Endothelial cell of umbilical vein (primary cell): ENCODE measurements around the gene MAP7D3. TPM values are rescaled to one million over a fixed set of nuclear protein-coding genes. Genes with fewer than 3 reads are reported as not detected.

Experiments
- BruUV-seq: library from RNA; stranded (reverse); fragments of 400-500 nt; replicated peaks from 2 replicates; lab custom pipeline; 2021; lab: Mats Ljungman, UMichigan
- CTCF ChIA-PET: fragments of 300-600, 350-600 bp; sonication (Branson Sonifier 250); formaldehyde crosslinking; loops from one replicate; lab custom pipeline; 2021; ENCODE audit warnings: antibody characterized with exemption, inconsistent platforms; lab: Charles Lee
- POLR2A ChIA-PET: fragments of 300-600, 350-600 bp; sonication (Branson Sonifier 250); formaldehyde crosslinking; loops from one replicate; lab custom pipeline; 2021; ENCODE audit warnings: antibody characterized with exemption, inconsistent platforms; lab: Charles Lee
- DNase-seq: peaks from one replicate; pipeline ENCODE4 v3.0.0-alpha.2; 2011; ENCODE audit warnings: low read depth, low spot score
- FAIRE-seq: peaks from 2 replicates; lab custom pipeline; 2011; peaks lifted over from hg19 to GRCh38; lab: Jason Lieb, UNC
- H2AFZ ChIP-seq: 2 replicates; pipeline ENCODE4 v1.6.0; 2012; ENCODE audit warnings: low read depth, low read length, control low read depth, inconsistent platforms
- H3K27ac ChIP-seq: 2 replicates; pipeline ENCODE4 v1.5.1; 2011; ENCODE audit warnings: low read depth, mild to moderate bottlenecking, control low read depth, low read length, moderate library complexity; ENCODE audit not compliant: insufficient read depth
- H3K27me3 ChIP-seq, 2 experiments: 2 replicates each; pipeline versions ENCODE4 v1.6.0 to v1.6.1; 2011; ENCODE audit warnings: low read length in 2 of 2, mixed read lengths in 1 of 2; ENCODE audit not compliant: control insufficient read depth in 2 of 2, insufficient read depth in 2 of 2
- H3K36me3 ChIP-seq, 2 experiments: 2 replicates in 1 of 2; 3 replicates in 1 of 2; pipeline ENCODE4 v1.5.1; 2011; ENCODE audit warnings: low read length in 2 of 2, mild to moderate bottlenecking in 1 of 2, moderate library complexity in 1 of 2; ENCODE audit not compliant: control insufficient read depth in 2 of 2, insufficient read depth in 2 of 2; ENCODE audit errors: extremely low read depth in 1 of 2
- H3K4me1 ChIP-seq: 3 replicates; pipeline ENCODE4 v1.5.1; 2011; ENCODE audit warnings: mild to moderate bottlenecking, low read length; ENCODE audit not compliant: control insufficient read depth, insufficient read depth; ENCODE audit errors: extremely low read depth
- H3K4me2 ChIP-seq: 2 replicates; pipeline ENCODE4 v1.6.1; 2011; ENCODE audit warnings: low read length, control low read depth, mixed read lengths; ENCODE audit not compliant: insufficient read depth
- H3K4me3 ChIP-seq, 3 experiments: fragments of 200-600 bp in 1 of 3; sonication (generic), shearing (Covaris generic) in 1 of 3; replicated peaks in 1 of 3; 2 replicates each; pipeline ENCODE4 v1.5.1; 2011 to 2016; ENCODE audit warnings: control low read depth in 3 of 3, low read length in 3 of 3, mild to moderate bottlenecking in 2 of 3, inconsistent platforms in 1 of 3, low read depth in 1 of 3, moderate library complexity in 1 of 3; ENCODE audit not compliant: insufficient read depth in 1 of 3
- H3K79me2 ChIP-seq: 2 replicates; pipeline ENCODE4 v1.6.0; 2012; ENCODE audit warnings: low read length, inconsistent platforms; ENCODE audit not compliant: control insufficient read depth, insufficient read depth
- H3K9ac ChIP-seq: replicated peaks from 2 replicates; pipeline ENCODE3; 2011; ENCODE audit warnings: low read length, control low read depth; ENCODE audit not compliant: insufficient read depth; ENCODE audit errors: extremely low read depth
- H3K9me1 ChIP-seq: replicated peaks from 3 replicates; pipeline ENCODE4 v1.6.0; 2011; ENCODE audit warnings: mild to moderate bottlenecking, low read length; ENCODE audit not compliant: control insufficient read depth, insufficient read depth; ENCODE audit errors: extremely low read depth
- H3K9me3 ChIP-seq: replicated peaks from 2 replicates; pipeline ENCODE4 v1.5.1; 2012; ENCODE audit warnings: low read length, inconsistent platforms; ENCODE audit not compliant: control insufficient read depth, insufficient read depth
- H4K20me1 ChIP-seq: replicated peaks from 2 replicates; pipeline ENCODE3; 2011; ENCODE audit warnings: mild to moderate bottlenecking, low read length; ENCODE audit not compliant: control insufficient read depth, insufficient read depth; ENCODE audit errors: extremely low read depth
- CTCF ChIP-seq, 2 donors: IDR thresholded peaks; 1 replicate in 1 of 2; 2 replicates in 1 of 2; pipeline ENCODE4 v1.5.1; 2011; ENCODE audit warnings: low read length in 2 of 2, mild to moderate bottlenecking in 2 of 2, moderate library complexity in 2 of 2, control low read depth in 1 of 2, inconsistent platforms in 1 of 2, low read depth in 1 of 2; ENCODE audit not compliant: insufficient read depth in 1 of 2; ENCODE audit errors: extremely low read depth in 1 of 2
- EZH2 ChIP-seq: IDR thresholded peaks from 2 replicates; pipeline ENCODE4 v1.6.1; 2012; ENCODE audit warnings: borderline replicate concordance, low read depth, mild to moderate bottlenecking, moderate library complexity, low read length, inconsistent platforms; ENCODE audit not compliant: severe bottlenecking
- FOS ChIP-seq: IDR thresholded peaks from 2 replicates; pipeline ENCODE4 v1.6.1; 2011; ENCODE audit warnings: mild to moderate bottlenecking, low read length, moderate library complexity, borderline replicate concordance; ENCODE audit not compliant: insufficient read depth
- GATA2 ChIP-seq: IDR thresholded peaks from 2 replicates; pipeline ENCODE4 v1.7.0; 2011; ENCODE audit warnings: low read depth, mild to moderate bottlenecking, moderate library complexity, mixed read lengths, low read length; ENCODE audit not compliant: insufficient read length, insufficient read depth
- JUN ChIP-seq: IDR thresholded peaks from 2 replicates; pipeline ENCODE4 v1.6.1; 2011; ENCODE audit warnings: borderline replicate concordance, low read depth; ENCODE audit not compliant: insufficient read length, insufficient read depth
- MAX ChIP-seq: IDR thresholded peaks from 2 replicates; pipeline ENCODE4 v1.6.1; 2011; ENCODE audit not compliant: insufficient read depth, insufficient read length
- MYC ChIP-seq: IDR thresholded peaks from one replicate; pipeline ENCODE4 v1.6.1; 2011; ENCODE audit warnings: mild to moderate bottlenecking, low read depth, low read length
- POLR2A ChIP-seq: IDR thresholded peaks from 2 replicates; pipeline ENCODE4 v1.6.1; 2012; ENCODE audit warnings: low read depth, mild to moderate bottlenecking, control low read depth, low read length
- POLR2AphosphoS5 ChIP-seq: IDR thresholded peaks from 2 replicates; pipeline ENCODE4 v1.6.1; 2012; ENCODE audit warnings: low read depth, mild to moderate bottlenecking, control low read depth, low read length, moderate library complexity; ENCODE audit not compliant: insufficient read depth
- dilution Hi-C: fragments of 300-500 bp; cut with MboI; formaldehyde crosslinking; loops from one replicate; pipeline ENCODE4 v1.15.0; 2019; ENCODE audit warnings: low sequenced_read_pairs; ENCODE audit not compliant: extremely low pct_ligation_motif_present
- intact Hi-C: fragments of 100-400 bp; cut with micrococcal nuclease; formaldehyde crosslinking; loops from one replicate; pipeline ENCODE4 v1.10.0; 2022
- polyA plus RNA-seq, 4 experiments: library from polyadenylated mRNA; depleted of rRNA in 3 of 4; stranded (reverse) in 3 of 4; unstranded in 1 of 4; fragments of >200 nt; gene quantifications; 2 replicates each; pipeline versions ENCODE4 v1.2.1 to v1.2.3, GENCODE V29; 2011 to 2012; ENCODE audit warnings: missing spikeins in 1 of 4
- total RNA-seq: library from RNA; stranded (reverse); gene quantifications from 2 replicates; pipeline ENCODE4 v1.2.3, GENCODE V29; 2021

The MAP7D3 gene
- total and polyA plus RNA-seq, 2 donors (not counting 3 experiments of a cell fraction or from before 2014, with no cell fraction given) = 6.5 to 22.8 TPM

GRCh38 chrX:136255541-136255940 lies 4.3 kb upstream of the MAP7D3 start:
- Histone ChIP-seq H3K9ac (no peak overlapping the region), H3K9me1 (no peaks in the 10 kb centered on the region), H3K9me3 (no peaks in the 10 kb centered on the region), H3K27me3 (no peaks in the 10 kb centered on the region), H3K36me3 (no peaks in the 10 kb centered on the region), H4K20me1 (no peaks in the 10 kb centered on the region), H2AFZ (no peak overlapping the region), H3K4me2 (no peak overlapping the region), H3K27ac (no peak overlapping the region), H3K79me2 (peaks cover 2% of the 10 kb centered on the region), H3K4me3 (no peak overlapping the region), H3K4me1 (peaks cover 18% of the 10 kb centered on the region)
- no peak for TF ChIP-seq CTCF (IDR thresholded peaks at IDR 0.05; ENCODE audit: extremely low read depth in 1 of 2, insufficient read depth in 1 of 2, low read depth in 1 of 2, low read length in 2 of 2)
- TF ChIP-seq JUN = no peak
- no peak for TF ChIP-seq POLR2A
- TF ChIP-seq EZH2 = no peak
- no peak for TF ChIP-seq GATA2
- no peak for TF ChIP-seq FOS
- TF ChIP-seq POLR2AphosphoS5 = no peak
- TF ChIP-seq MYC = no peak
- no peak for TF ChIP-seq MAX
- dilution Hi-C loops = no loop called here
- intact Hi-C loops = no loop called here
- no TSS peak for BruUV-seq
- FAIRE-seq (no peak), DNase-seq (no peak)
- ChIA-PET CTCF (interaction anchor here (1.4 to 1.6 kb wide), 2 partner anchors 13 to 227 kb away, joined by 4 to 9 read pairs; no protein-coding TSS in a partner anchor), POLR2A (no interaction called here)
